NCI-H345 treated with DMSO at 0.1 percent for 48 hours (cell line): ENCODE results near the gene CFHR1.
A peak's percentile ranks its signal among the peaks of the same experiment; 100 is the strongest.
"Not testable (repeated sequence)": the region's sequence is repeated elsewhere in the genome, so short reads cannot be mapped to it uniquely, and the experiment has no call there.

Experiments used
- DNase-seq: peaks from one replicate; lab custom pipeline; 2025; ENCODE audit not compliant: unreplicated experiment; lab: John Stamatoyannopoulos, UW

CFHR1 gene

DNA sequence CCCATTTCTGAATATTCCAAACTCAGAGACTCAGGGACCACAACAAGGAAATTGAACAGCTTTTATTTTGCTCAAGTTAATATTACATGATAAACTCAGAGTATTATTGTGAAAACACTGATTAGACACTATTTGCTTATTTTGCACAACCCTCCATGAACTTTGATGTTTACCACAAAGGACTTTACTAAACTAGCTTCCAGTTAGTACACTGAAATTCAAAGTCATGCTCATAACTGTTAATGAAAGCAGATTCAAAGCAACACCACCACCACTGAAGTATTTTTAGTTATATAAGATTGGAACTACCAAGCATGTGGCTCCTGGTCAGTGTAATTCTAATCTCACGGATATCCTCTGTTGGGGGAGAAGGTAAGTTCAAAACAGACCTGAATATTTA is at the start of gene CFHR1:
Gene CFHR1, plus strand, starts transcription at position 201 of the 400 bp plus-strand sequence. Its CDS starts 114 bp downstream, at position 315.
- not testable (repeated sequence) for DNase-seq

DNA sequence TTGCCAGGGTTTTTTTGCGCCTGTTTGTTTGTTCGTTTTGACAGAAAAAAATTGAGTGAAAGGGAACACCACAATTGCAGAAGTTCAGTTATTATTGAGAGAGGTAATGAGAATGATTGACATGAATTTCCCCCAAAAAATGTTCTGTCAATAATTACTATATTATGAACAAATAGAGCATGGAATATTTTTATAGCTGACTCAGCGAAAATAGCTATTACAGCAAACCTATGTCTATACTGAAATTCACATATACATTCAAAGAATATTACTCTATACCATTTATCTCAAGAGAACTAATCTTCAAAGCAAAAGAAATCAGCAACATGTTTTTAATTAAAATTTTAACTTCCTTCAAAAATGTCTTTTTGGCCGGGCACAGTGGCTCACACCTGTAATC is 49.7 kb upstream of the CFHR1 start:
- DNase-seq, result not testable (repeated sequence)

DNA sequence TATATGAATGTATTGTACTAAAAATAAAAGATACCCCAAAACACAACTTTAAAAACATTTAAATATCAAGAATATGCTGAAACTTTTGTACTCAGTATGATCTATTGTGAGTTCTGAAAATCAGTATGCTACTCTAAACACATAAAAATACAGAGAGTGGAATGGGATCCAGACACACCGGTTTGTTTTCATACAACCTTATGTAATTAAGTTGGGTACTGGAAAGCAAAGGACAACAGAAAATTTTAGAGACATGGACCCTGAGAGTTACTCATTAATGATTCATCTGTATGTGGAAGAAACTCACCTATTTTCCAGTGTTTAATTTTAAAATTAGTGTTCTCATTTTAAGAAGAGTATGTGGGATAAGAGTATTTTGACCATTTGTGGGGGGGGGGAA is 45.8 kb upstream of the CFHR1 start:
- no peak for DNase-seq

DNA sequence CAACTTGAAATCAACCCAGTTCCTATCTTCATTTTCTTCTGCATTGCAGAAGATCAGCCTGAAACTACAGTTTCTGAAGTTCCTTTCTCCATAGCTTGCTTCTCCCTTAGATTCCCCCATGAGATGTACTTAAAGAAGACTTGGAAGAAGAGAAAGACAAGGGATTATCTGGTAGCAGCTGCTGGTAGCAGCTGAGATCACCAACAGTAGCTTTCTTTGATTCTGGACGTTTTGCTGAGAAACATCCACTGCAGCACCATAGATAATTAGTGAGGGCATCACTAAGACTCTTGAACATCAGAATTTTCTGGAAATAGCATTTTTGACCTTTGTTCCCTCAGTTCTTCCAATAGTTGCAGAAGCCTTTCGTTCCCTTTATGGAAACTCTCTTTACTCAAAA is 45.4 kb upstream of the CFHR1 start:
- DNase-seq, result no peak

DNA sequence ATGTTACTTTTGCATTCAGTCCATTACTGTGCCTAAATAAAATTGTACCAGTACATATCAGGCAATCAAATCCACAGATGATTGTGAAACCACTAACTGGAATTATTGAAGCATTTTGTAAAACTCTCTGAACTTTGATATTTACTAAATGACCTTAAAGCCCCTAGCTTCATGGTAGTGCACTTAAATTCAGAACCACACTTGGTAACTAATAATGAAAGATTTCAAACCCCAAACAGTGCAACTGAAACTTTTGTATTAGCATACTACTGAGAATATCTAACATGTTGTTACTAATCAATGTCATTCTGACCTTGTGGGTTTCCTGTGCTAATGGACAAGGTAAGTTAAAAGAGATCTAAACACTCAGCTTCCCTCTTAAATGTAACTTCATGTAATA is 44.9 kb upstream of the CFHR1 start, which contains the start of gene CFHR3:
Gene CFHR3, plus strand, starts transcription at position 238 of the 400 bp plus-strand sequence. Its CDS starts 47 bp downstream, at position 285.
- no peak for DNase-seq

DNA sequence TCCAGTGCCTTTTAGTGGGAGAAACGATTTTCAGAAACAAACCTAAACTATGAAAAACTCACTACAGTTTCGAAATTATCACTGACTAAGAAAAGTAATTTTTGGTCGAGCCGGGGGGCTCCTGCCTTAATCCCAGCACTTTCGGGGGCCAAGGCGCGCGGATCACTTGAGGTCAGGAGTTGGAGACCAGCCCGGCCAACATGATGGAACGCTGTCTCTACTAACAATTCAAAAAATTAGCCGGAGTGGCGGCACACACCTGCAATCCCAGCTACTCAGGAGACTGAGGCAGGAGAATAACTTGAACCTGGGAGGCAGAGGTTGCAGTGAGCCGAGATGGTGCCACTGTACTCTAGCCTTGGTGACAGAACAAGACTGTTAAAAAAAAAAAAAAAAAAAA is 41.9 kb upstream of the CFHR1 start:
- DNase-seq, result no peak

DNA sequence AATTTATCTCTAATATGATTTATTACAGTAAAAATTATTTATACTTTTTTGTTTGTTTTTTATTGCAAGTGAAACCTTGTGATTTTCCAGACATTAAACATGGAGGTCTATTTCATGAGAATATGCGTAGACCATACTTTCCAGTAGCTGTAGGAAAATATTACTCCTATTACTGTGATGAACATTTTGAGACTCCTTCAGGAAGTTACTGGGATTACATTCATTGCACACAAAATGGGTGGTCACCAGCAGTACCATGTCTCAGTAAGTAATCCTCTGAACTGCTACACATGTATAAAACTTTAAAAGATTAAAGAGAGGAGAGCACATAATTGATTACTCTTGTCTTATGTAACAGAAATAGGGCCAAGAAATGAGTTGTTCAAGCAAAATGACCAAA is 40.4 kb upstream of the CFHR1 start:
- DNase-seq, result no peak

DNA sequence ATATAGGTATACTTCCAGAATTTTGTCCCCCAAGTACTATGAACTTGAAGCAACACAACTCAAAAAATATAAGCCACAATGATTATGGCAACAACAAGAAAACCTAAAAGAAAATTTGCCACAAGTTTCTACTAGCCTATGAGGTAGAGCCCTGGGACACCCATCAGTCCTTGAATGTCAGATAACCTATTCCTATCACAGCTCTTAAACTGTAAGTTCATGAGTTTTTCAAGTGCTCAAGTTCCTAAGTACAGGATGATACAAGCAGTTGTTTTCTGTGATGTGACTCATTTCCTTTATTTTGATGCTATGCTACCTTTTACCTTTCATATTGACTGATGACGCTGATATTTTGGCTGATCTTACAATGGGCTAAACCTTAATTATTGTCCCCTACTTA is 28.3 kb upstream of the CFHR1 start:
- not testable (repeated sequence) for DNase-seq

DNA sequence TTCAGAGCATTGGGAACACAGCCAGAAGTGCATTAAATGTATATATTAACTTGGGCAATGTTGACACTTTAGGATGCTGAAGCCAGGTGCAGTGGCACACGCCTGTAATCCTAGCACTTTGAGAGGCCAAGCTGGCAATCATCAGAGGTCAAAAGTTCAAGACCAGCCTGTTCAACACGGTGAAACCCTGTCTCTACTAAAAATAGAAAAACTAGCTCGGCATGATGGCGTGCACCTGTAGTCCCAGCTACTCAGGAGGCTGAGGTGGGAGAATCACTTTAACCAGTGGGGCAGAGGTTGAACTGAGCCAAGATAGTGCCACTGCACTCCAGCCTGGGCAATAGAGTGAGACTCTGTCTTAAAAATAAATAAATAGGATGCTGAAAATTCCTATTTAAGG is 25.4 kb upstream of the CFHR1 start:
- not testable (repeated sequence) for DNase-seq

DNA sequence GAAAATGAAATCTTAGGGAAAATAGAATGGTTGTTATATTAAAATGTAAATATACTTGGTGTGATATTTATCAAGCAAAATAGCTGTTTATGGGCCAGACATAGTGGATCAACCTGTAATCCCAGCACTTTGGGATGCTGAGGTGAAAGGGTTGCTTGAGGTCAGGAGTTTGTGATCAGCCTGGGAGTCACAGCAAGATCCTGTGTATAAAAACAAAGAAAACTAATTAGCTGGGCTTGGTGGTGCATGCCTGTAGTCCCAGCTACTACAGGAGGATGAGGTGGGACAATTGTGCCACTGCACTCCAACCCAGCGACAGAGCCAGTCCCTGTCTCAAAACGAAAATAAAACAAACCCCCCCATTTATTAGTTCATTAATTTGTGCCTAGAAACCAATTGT is 21.6 kb upstream of the CFHR1 start:
- DNase-seq, result no peak

DNA sequence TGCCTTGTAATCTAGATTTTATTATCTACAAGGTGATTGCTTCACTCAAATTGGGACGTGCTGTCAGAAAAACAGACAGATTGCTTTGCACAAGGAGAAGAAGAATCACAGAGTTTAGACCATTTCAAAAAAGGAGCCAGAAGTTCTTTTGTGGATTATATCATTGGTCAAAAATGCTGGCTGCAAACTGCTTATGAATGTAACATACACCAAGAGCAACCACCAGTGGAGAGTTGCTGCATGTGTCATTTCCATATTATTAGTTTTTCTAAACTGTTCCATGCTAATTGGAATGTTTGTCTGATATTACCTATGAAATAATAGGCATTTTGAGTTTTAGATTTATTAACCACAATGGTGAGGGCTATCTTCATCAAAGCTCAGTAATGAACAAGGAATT is 17.6 kb upstream of the CFHR1 start:
- not testable (repeated sequence) for DNase-seq

DNA sequence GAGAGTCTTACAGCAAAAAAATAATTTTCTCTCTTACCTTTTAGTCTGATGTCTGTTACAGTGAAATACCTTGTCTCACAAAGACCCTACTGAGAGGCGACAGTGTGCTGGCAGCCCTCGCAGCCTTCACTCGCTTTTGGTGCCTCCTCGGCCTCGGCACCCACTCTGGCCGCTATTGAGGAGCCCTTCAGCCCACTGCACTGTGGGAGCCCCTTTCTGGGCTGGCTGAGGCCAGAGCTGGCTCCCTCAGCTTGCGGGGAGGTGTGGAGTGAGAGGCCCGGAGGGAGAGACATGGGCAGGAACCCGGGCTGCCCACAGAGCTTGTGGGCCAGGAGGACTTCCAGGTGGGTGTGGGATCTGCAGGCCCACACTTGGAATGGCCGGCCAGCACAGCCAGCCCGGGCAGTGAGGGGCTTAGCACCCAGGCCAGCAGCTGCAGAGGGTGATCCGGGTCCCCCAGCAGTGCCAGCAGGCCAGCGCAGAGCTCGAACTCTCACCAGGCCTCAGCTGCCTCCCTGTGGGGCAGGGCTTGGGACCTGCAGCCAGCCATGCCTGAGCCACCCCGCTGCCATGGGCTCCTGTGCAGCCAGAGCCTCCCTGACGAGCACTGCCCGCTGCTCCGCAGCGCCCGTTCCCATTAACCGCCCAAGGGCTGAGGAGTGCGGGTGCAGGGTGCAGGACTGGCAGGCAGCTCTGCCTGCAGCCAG is 10.8 kb upstream of the CFHR1 start:
- no peak for DNase-seq

DNA sequence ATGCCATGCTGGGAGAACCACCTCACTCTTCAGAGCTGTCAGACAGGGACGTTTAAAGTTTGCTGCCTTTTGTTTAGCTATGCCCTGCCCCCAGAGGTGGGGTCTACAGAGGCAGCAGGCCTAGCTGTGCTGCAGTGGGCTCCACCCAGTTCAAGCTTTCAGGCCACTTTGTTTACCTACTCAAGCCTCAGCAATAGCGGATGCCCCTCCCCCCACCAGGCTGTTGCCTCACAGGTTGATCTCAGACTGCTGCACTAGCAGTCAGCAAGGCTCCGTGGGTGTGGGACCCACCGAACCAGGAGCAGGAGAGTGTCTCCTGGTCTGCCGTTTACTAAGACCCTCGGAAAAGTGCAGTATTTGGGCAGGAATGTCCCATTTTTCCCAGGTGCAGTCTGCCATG is 2.1 kb upstream of the CFHR1 start:
- DNase-seq, result not testable (repeated sequence)

DNA sequence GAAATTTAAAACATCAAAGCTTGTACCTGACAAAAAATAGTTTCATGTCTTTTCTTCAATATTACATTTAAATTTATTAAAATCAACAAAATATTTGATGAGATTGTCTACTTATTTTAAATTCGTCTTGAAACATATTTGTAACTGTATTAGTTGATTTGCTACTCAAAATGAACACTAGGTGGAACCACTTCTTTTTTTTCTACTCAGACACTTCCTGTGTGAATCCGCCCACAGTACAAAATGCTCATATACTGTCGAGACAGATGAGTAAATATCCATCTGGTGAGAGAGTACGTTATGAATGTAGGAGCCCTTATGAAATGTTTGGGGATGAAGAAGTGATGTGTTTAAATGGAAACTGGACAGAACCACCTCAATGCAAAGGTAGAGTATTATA is 8.3 kb downstream of the CFHR1 start:
- not testable (repeated sequence) for DNase-seq

DNA sequence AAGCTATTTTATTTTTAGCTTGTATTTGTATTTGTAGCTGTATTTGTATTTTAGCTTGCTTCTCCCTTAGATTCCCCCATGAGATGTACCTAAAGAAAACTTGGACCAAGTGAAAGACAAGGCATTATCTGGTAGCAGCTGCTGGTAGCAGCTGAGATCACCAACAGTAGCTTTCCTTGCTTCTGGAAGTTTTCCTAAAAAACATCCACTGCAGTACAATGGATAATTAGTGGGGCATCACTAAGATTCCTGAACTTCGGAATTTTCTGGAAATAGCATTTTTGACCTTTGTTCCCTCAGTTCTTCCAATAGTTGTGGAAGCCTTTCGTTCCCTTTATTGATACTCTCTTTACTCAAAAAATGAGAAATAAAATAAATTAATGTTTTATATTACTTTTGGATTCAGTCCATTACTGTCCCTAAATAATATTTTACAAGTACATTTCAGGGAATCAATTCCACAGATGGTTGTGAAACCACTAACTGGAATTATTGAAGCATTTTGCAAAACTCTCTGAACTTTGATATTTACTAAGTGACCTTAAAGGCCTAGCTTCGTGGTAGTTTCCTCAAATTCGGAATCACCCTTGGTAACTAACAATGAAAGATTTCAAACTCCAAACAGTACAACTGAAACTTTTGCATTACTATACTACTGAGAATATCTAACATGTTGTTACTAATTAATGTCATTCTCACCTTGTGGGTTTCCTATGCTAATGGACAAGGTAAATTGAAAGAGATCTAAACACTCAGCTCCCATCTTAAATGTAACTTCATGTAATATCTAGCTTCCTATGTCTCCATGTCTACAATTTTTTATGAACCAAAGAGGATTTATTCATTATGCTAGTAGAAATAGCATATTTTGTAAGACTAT is 30.3 kb downstream of the CFHR1 start:
- DNase-seq, result not testable (repeated sequence)

DNA sequence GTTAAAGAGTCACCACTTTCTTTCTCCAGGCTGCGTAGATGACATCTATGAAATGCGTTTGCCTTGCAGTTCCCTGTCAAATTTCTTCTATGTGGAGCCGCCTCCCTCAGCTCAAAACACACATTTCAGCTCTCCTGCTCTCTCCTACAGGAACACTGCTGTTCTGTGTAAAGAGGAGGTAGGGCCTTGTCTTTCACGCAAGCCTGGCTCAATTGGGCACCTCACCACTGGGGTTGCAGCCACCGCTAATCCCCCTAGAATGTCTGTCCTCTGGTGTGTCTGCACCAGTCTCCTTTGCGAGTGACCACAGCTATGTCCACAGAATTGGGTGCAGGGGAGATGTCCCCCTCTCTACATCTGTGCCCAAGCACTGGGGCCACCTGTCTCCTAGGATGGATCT is 36.5 kb downstream of the CFHR1 start:
- DNase-seq, result no peak

DNA sequence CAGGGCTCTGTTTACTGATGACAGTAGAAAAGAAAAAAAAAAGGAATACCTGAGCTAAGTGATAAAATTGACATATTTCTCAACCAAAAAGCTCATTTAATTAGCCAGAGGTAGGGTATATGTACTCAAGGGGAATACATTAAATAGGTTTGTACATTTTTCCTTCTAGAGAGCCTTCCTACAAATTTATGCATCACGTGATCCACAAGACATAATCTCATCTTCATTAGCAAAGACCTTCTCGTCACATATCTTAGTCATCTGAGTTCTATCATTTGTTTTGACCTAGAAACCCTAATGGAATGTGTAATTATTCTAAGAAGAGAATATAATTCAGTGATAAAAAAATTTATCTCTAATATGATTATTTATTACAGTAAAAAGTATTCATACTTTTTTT is 37.7 kb downstream of the CFHR1 start:
- no peak for DNase-seq

DNA sequence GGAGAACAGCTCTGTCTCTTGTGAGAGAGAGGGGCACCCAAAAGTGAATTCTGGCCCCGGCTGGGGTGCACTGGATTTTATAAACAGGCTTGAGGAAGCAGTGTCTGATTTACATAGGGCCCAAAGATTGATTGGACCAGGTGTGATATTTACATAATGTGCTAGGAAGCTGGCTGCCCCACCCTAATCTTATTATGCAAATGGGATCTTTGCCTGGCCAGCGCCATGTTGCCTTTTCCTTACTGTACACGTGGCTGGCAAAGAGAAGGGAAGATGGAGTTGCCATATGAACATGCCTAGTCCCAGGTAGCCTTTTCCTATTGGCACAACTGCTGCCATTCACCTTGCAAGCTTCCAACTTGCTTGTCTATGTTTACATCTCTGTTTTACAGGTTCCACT is 39.3 kb downstream of the CFHR1 start:
- no peak for DNase-seq

DNA sequence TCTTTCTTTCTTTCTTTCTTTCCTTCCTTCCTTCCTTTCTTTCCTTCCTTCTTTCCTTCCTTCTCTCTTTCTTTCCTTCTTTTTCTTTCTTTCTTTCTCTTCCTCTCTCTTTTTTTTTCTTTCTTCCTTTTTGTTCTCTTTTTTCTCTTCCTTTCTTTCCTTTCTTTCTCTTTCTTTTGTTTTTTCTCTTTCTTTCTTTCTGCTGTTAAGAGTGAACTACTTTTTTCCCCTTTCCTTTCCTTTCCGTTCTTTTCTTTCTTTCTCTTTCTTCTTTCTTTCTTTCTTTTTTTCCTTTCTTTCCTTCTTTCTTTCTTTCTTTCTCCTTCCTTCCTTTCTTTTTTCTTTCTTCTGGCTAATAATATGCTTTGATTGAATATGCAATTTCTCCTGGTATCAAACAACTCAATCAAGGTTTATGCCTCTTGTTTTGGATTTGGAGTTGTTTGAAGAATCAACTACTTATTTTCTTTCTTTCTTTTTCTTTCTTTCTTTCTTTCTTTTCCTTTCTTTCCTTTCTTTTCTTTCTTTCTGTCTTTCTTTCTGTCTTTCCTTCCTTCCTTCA is 40.9 kb downstream of the CFHR1 start:
- no peak for DNase-seq

DNA sequence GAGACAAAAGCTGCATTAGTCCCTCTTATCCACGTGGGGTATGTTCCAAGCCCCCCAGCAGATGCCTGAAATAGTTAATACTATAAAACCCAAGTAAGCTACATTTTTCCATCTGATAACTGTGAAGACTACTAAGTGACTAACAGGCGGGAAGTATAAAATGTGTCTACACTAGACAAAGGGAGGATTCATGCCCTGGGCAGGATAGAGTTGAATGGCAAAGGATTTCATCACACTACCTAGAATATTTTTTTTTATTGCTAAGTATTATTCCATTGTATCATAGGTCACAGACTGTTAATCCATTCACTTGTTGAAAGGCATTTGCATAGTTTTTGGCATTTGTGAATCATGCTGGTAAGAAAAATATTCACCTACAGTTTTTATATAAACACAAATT is 41.9 kb downstream of the CFHR1 start:
- DNase-seq, result no peak

DNA sequence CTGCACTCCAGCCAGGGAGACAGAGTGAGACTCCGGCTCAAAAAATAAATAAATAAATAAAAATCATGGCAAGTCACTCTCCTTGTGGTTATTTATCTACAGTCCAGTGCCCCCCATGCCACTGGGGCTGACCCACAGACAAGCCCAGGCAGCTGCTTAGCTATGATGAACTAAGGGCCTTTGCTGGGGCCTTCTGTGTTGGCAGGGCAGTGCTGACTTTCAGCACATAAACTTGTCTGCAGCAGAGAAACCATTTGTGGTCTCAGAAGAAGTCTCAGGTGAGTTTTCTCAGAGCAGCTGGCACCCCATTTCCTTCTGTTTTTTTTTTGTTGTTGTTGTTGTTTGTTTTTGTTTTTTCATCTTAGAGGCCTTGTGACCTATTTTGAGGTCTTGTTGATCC is 47.4 kb downstream of the CFHR1 start:
- DNase-seq, result no peak

DNA sequence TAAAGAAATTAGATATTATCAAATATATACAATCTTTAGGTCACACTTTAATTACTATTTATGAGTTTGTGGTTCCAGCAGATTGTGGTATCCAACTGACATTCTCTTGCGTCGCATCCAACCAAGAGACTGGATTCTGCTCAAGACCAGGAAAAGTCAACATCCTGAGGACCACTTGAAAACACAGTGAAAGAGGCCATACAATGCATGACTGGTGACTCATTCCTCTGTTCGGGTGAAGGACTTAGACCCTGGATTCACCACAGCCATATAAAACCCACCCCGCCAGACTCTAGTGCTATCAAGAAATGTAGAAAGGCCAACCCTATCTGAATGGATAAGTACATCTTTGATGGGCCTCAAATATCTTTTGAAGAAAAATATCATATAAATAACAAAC is 53.9 kb downstream of the CFHR1 start:
- DNase-seq, result peak; percentile 38
